OCI-LY3 (cell line): Measurements from ENCODE around the gene CTNNA3.
A peak's percentile ranks its signal among the peaks of the same experiment; 100 is the strongest.

Experiments
- H2AFZ ChIP-seq: fragments of 200-600, 300-600 bp; shearing (Covaris generic); 2 replicates; pipeline ENCODE4 v1.6.0; 2014; ENCODE audit warnings: antibody characterized with exemption, low read depth, low read length
- H3K27ac ChIP-seq: fragments of 200-600, 300-600 bp; sonication (generic); 2 replicates; pipeline ENCODE4 v1.5.1; 2014; ENCODE audit warnings: mild to moderate bottlenecking, low read length, moderate library complexity, mixed read lengths
- H3K27me3 ChIP-seq: fragments of 200-600, 300-600 bp; sonication (generic); 2 replicates; pipeline ENCODE4 v1.6.1; 2014; ENCODE audit warnings: low read depth, low read length, mixed read lengths
- H3K36me3 ChIP-seq: fragments of 200-600, 300-600 bp; sonication (generic); replicated peaks from 2 replicates; pipeline ENCODE3; 2014; ENCODE audit warnings: low read depth, low read length, mixed read lengths
- H3K4me1 ChIP-seq: fragments of 300-600, 200-600 bp; sonication (generic); 2 replicates; pipeline ENCODE4 v1.6.1; 2014; ENCODE audit warnings: low read length, mixed read lengths
- H3K4me2 ChIP-seq: fragments of 200-600, 300-600 bp; sonication (generic); 2 replicates; pipeline ENCODE4 v1.6.1; 2014; ENCODE audit warnings: low read length, mixed read lengths
- H3K4me3 ChIP-seq: fragments of 300-600, 200-600 bp; sonication (generic); 2 replicates; pipeline ENCODE4 v1.5.1; 2014; ENCODE audit warnings: antibody characterized with exemption, mild to moderate bottlenecking, low read length, moderate library complexity
- H3K79me2 ChIP-seq: fragments of 300-600, 200-600 bp; shearing (Covaris generic); 2 replicates; pipeline ENCODE4 v1.6.1; 2014; ENCODE audit warnings: mild to moderate bottlenecking, low read length, mixed read lengths
- H3K9ac ChIP-seq: fragments of 300-600, 200-600 bp; shearing (Covaris generic); 2 replicates; pipeline ENCODE4 v1.6.0; 2014; ENCODE audit warnings: mild to moderate bottlenecking, low read length, moderate library complexity
- H3K9me3 ChIP-seq: fragments of 200-600, 300-600 bp; shearing (Covaris generic); 2 replicates; pipeline ENCODE4 v1.6.1; 2014; ENCODE audit warnings: low read length, mixed read lengths; ENCODE audit not compliant: insufficient read depth
- H4K20me1 ChIP-seq: fragments of 200-600, 300-600 bp; sonication (generic); 2 replicates; pipeline ENCODE4 v1.6.1; 2016; ENCODE audit warnings: low read length, mixed read lengths; ENCODE audit not compliant: insufficient read depth
- CTCF ChIP-seq: fragments of 200-600, 300-600 bp; sonication (generic); IDR thresholded peaks from 2 replicates; pipeline ENCODE4 v1.5.1; 2014; ENCODE audit warnings: antibody characterized with exemption, low read length, low read depth
- EZH2phosphoT487 ChIP-seq: fragments of 200-600 bp; shearing (Covaris generic); IDR thresholded peaks from 2 replicates; pipeline ENCODE4 v1.6.1; 2018; ENCODE audit warnings: antibody characterized with exemption, mixed run types, low read depth

CTNNA3 gene

GRCh38 chr10:66803174-66803573 lies 892.8 kb downstream of the CTNNA3 start:
- Histone ChIP-seq H3K9me3 (no peaks in the 10 kb centered on the region), H3K4me1 (no peaks in the 10 kb centered on the region), H4K20me1 (no peaks in the 10 kb centered on the region), H3K79me2 (no peaks in the 10 kb centered on the region), H3K9ac (no peak overlapping the region), H3K4me2 (no peak overlapping the region), H3K36me3 (no peaks in the 10 kb centered on the region), H3K27me3 (no peaks in the 10 kb centered on the region), H3K4me3 (no peak overlapping the region), H3K27ac (no peak overlapping the region), H2AFZ (no peak overlapping the region)
- no peak for TF ChIP-seq CTCF
- no peak for TF ChIP-seq EZH2phosphoT487

GRCh38 chr10:66799474-66799873 lies 896.5 kb downstream of the CTNNA3 start:
- Histone ChIP-seq H4K20me1 (no peaks in the 10 kb centered on the region), H3K27me3 (no peaks in the 10 kb centered on the region), H3K27ac (no peak overlapping the region), H3K79me2 (no peaks in the 10 kb centered on the region), H3K36me3 (no peaks in the 10 kb centered on the region), H3K4me3 (no peak overlapping the region), H3K4me2 (peak overlapping the region; percentile 14; the same call in 1 of the 2 replicates), H3K9me3 (no peaks in the 10 kb centered on the region), H2AFZ (peak overlapping the region; percentile 46; the same call in 1 of the 2 replicates), H3K4me1 (no peaks in the 10 kb centered on the region), H3K9ac (no peak overlapping the region)
- no peak for TF ChIP-seq EZH2phosphoT487
- TF ChIP-seq CTCF: no peak

GRCh38 chr10:66795866-66796265 lies 900.1 kb downstream of the CTNNA3 start:
- no peak overlapping the region for H2AFZ ChIP-seq
- H3K36me3 ChIP-seq: no peaks in the 10 kb centered on the region
- H3K27me3 ChIP-seq: no peaks in the 10 kb centered on the region
- TF ChIP-seq EZH2phosphoT487 (no peak), CTCF (no peak)
- H4K20me1 ChIP-seq: no peaks in the 10 kb centered on the region
- no peaks in the 10 kb centered on the region for H3K79me2 ChIP-seq
- no peak overlapping the region for H3K27ac ChIP-seq
- H3K4me2 ChIP-seq: no peak overlapping the region
- no peaks in the 10 kb centered on the region for H3K4me1 ChIP-seq
- H3K9ac ChIP-seq: no peak overlapping the region
- H3K4me3 ChIP-seq: no peak overlapping the region
- H3K9me3 ChIP-seq: no peaks in the 10 kb centered on the region

- no peaks in the 10 kb centered on the region for H3K4me1 ChIP-seq
- H3K79me2 ChIP-seq: no peaks in the 10 kb centered on the region
- no peaks in the 10 kb centered on the region for H3K9me3 ChIP-seq
- no peak overlapping the region for H2AFZ ChIP-seq
- no peak overlapping the region for H3K4me2 ChIP-seq
- H3K27ac ChIP-seq: no peak overlapping the region
- no peaks in the 10 kb centered on the region for H3K27me3 ChIP-seq
- H4K20me1 ChIP-seq: no peaks in the 10 kb centered on the region
- TF ChIP-seq EZH2phosphoT487: no peak
- no peak for TF ChIP-seq CTCF
- no peaks in the 10 kb centered on the region for H3K36me3 ChIP-seq
- no peak overlapping the region for H3K9ac ChIP-seq
- no peak overlapping the region for H3K4me3 ChIP-seq
These were observed 903.6 kb downstream of the CTNNA3 start for GRCh38 chr10:66792441-66792840.
